Vagina (tissue), 2 donors: ENCODE data around the gene SPRYD3.

Experiments used
- POLR2A ChIP-seq, 2 donors: fragments of 450-650 bp; IDR thresholded peaks; one replicate each; pipeline ENCODE4 v1.6.1; 2017; ENCODE audit warnings: antibody characterized with exemption in 2 of 2, mild to moderate bottlenecking in 2 of 2, moderate library complexity in 2 of 2
- POLR2AphosphoS5 ChIP-seq, 2 donors: sonication (generic); formaldehyde crosslinking; IDR thresholded peaks; one replicate each; pipeline ENCODE4 v1.9.0; 2017; ENCODE audit warnings: antibody characterized with exemption in 2 of 2, mild to moderate bottlenecking in 2 of 2, low read depth in 1 of 2; ENCODE audit not compliant: insufficient read depth in 1 of 2
- TF ChIP-seq, protein P1 (sequence below), 3 experiments: fragments of 450-650 bp in 2 of 3; fragments of 200-600 bp in 1 of 3; sonication (generic) in 1 of 3; IDR thresholded peaks; one replicate each; pipeline ENCODE4 v1.5.1; 2017 to 2019; ENCODE audit warnings: antibody characterized with exemption in 3 of 3, mild to moderate bottlenecking in 2 of 3, moderate library complexity in 2 of 3

DNA sequence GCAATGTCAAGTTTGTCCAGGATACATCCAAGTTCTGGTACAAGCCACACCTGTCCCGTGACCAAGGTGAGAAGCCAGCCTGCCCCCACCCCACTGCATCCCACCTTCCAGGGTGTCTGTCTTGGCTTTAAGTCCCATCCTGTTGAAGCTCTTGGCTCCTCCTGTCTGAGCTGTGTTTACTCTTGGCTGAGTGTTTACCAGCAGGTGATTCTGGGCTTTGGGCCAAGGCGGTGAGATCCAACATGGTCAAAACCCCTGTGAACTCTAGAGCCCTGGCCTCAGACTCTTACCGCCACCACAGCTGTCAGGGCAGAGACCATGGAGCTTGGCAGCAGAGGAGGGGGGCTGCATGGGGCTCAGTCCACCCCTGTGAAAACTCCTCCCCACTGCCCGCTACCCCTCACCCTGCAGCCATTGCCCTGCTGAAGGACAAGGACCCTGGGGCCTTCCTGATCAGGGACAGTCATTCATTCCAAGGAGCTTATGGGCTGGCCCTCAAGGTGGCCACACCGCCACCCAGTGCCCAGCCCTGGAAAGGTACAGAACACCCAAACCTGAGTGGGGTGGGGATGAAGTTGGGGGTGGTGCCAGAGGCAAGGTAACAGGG lies 17.7 kb downstream of the SPRYD3 start:
- TF ChIP-seq, protein P1, sequence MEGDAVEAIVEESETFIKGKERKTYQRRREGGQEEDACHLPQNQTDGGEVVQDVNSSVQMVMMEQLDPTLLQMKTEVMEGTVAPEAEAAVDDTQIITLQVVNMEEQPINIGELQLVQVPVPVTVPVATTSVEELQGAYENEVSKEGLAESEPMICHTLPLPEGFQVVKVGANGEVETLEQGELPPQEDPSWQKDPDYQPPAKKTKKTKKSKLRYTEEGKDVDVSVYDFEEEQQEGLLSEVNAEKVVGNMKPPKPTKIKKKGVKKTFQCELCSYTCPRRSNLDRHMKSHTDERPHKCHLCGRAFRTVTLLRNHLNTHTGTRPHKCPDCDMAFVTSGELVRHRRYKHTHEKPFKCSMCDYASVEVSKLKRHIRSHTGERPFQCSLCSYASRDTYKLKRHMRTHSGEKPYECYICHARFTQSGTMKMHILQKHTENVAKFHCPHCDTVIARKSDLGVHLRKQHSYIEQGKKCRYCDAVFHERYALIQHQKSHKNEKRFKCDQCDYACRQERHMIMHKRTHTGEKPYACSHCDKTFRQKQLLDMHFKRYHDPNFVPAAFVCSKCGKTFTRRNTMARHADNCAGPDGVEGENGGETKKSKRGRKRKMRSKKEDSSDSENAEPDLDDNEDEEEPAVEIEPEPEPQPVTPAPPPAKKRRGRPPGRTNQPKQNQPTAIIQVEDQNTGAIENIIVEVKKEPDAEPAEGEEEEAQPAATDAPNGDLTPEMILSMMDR (IDR thresholded peaks at IDR 0.05), result no peak
- TF ChIP-seq POLR2A (IDR thresholded peaks at IDR 0.05), result no peak
- no peak for TF ChIP-seq POLR2AphosphoS5 (IDR thresholded peaks at IDR 0.05; ENCODE audit: insufficient read depth in 1 of 2, low read depth in 1 of 2)
